H1 (cell line): ENCODE results near the gene ADCY7.

Experiments used
- CTCF ChIP-seq, 3 experiments: IDR thresholded peaks; 1 replicate in 2 of 3; 2 replicates in 1 of 3; pipeline versions ENCODE4 v1.5.1 to v1.6.1; 2011; ENCODE audit warnings: low read length in 3 of 3, mild to moderate bottlenecking in 3 of 3, inconsistent platforms in 2 of 3, low read depth in 1 of 3, moderate library complexity in 1 of 3; ENCODE audit not compliant: insufficient read depth in 1 of 3; ENCODE audit errors: control extremely low read depth in 1 of 3
- EGR1 ChIP-seq: IDR thresholded peaks from 2 replicates; pipeline ENCODE4 v1.6.1; 2011; ENCODE audit warnings: low read depth, low read length, borderline replicate concordance
- JUND ChIP-seq: IDR thresholded peaks from 2 replicates; pipeline ENCODE4 v1.6.1; 2011; ENCODE audit warnings: mild to moderate bottlenecking, improper control_type of control experiment, low read length
- KDM1A ChIP-seq: fragments of 200-600, 300-600 bp; sonication (generic); IDR thresholded peaks from 2 replicates; pipeline ENCODE4 v1.7.1; 2016; ENCODE audit warnings: mild to moderate bottlenecking, low read length, borderline replicate concordance
- MAX ChIP-seq: IDR thresholded peaks from 2 replicates; pipeline ENCODE4 v1.6.1; 2012; ENCODE audit warnings: inconsistent platforms
- POLR2A ChIP-seq, 2 experiments: IDR thresholded peaks; 1 replicate in 1 of 2; 2 replicates in 1 of 2; pipeline ENCODE4 v1.6.1; 2011; ENCODE audit warnings: low read depth in 2 of 2, low read length in 2 of 2, mild to moderate bottlenecking in 2 of 2; ENCODE audit errors: control extremely low read depth in 1 of 2
- POLR2AphosphoS5 ChIP-seq: IDR thresholded peaks from 2 replicates; pipeline ENCODE4 v1.6.1; 2011; ENCODE audit warnings: low read depth, low read length
- RAD21 ChIP-seq, 2 experiments: IDR thresholded peaks in 1 of 2; conservative IDR thresholded peaks in 1 of 2; 2 replicates each; pipeline ENCODE4 v1.6.1; 2011; ENCODE audit warnings: low read depth in 2 of 2, low read length in 2 of 2, improper control_type of control experiment in 1 of 2, inconsistent platforms in 1 of 2, mild to moderate bottlenecking in 1 of 2, moderate library complexity in 1 of 2
- RXRA ChIP-seq: IDR thresholded peaks from 2 replicates; pipeline ENCODE4 v1.6.1; 2011; ENCODE audit warnings: low read depth, mild to moderate bottlenecking, low read length, moderate library complexity; ENCODE audit not compliant: insufficient read depth
- TAF1 ChIP-seq: IDR thresholded peaks from 2 replicates; pipeline ENCODE4 v1.6.1; 2011; ENCODE audit warnings: mild to moderate bottlenecking, low read depth, low read length
- TBP ChIP-seq: IDR thresholded peaks from 2 replicates; pipeline ENCODE4 v1.6.1; 2011; ENCODE audit warnings: low read depth, low read length, improper control_type of control experiment
- YY1 ChIP-seq: IDR thresholded peaks from 2 replicates; pipeline ENCODE4 v1.6.1; 2011; ENCODE audit warnings: low read depth, mild to moderate bottlenecking, low read length

- TF ChIP-seq POLR2A (IDR thresholded peaks at IDR 0.05; ENCODE audit: control extremely low read depth in 1 of 2, low read depth in 2 of 2, low read length in 2 of 2) = no peak
- no peak for TF ChIP-seq MAX
- no peak for TF ChIP-seq CTCF (IDR thresholded peaks at IDR 0.05; ENCODE audit: control extremely low read depth in 1 of 3, insufficient read depth in 1 of 3, low read depth in 1 of 3, low read length in 3 of 3)
- no peak for TF ChIP-seq TAF1
- TF ChIP-seq RXRA = no peak
- no peak for TF ChIP-seq POLR2AphosphoS5
- TF ChIP-seq JUND = no peak
- no peak for TF ChIP-seq TBP
- TF ChIP-seq YY1 = no peak
- TF ChIP-seq KDM1A = no peak
- no peak for TF ChIP-seq EGR1
- no peak for TF ChIP-seq RAD21 (IDR thresholded peaks at IDR 0.05 in 1 of 2, conservative IDR thresholded peaks at IDR 0.05 in 1 of 2; ENCODE audit: low read depth in 2 of 2, low read length in 2 of 2)
Measured at GRCh38 chr16:50273382-50273690, 7.0 kb downstream of the ADCY7 start.
